ENCODE data around the gene RCL1. TPM values are rescaled to one million over a fixed set of nuclear protein-coding genes. Genes with fewer than 3 reads are reported as not detected.

The RCL1 gene
- total and polyA plus RNA-seq, 2 of the 13 experiments (the other 11 are each of a cell fraction or from before 2014, with no cell fraction given) = 22.3 to 31.6 TPM

- TF ChIP-seq ZKSCAN5 (CRISPR knock-in tag; IDR thresholded peaks at IDR 0.05) = no peak
- TF ChIP-seq SRF (IDR thresholded peaks at IDR 0.05; ENCODE audit: low read depth, low read length) = no peak
- no peak for TF ChIP-seq FOXA3 (CRISPR knock-in tag; IDR thresholded peaks at IDR 0.05)
- no peak for TF ChIP-seq JUND (CRISPR knock-in tag; IDR thresholded peaks at IDR 0.05)
- TF ChIP-seq DRAP1 (CRISPR knock-in tag; IDR thresholded peaks at IDR 0.05) = no peak
- no peak for TF ChIP-seq SOX6 (IDR thresholded peaks at IDR 0.05)
- peak; percentile 12; the same call in 1 of the 2 replicates for TF ChIP-seq SOX6 (CRISPR knock-in tag; IDR thresholded peaks at IDR 0.05)
- TF ChIP-seq HDAC1 (CRISPR knock-in tag; IDR thresholded peaks at IDR 0.05) = no peak
- no peak for TF ChIP-seq HNRNPL (IDR thresholded peaks at IDR 0.05; ENCODE audit: low read depth, low read length)
- no peak for TF ChIP-seq CREB3 (CRISPR knock-in tag; IDR thresholded peaks at IDR 0.05)
- TF ChIP-seq ZNF44 (CRISPR knock-in tag; IDR thresholded peaks at IDR 0.05) = no peak
- no peak for TF ChIP-seq ZNF563 (CRISPR knock-in tag; IDR thresholded peaks at IDR 0.05)
- peak; percentile 67; the same call in 1 of the 2 replicates for TF ChIP-seq ZNF644 (CRISPR knock-in tag; IDR thresholded peaks at IDR 0.05; ENCODE audit: low read depth)
- no peak for TF ChIP-seq ZSCAN22 (CRISPR knock-in tag; IDR thresholded peaks at IDR 0.05)
- TF ChIP-seq ZHX2 (IDR thresholded peaks at IDR 0.05; ENCODE audit: low read depth) = no peak
- no peak for TF ChIP-seq ZHX2 (CRISPR knock-in tag; IDR thresholded peaks at IDR 0.05; ENCODE audit: borderline replicate concordance)
- no peak for TF ChIP-seq ZNF792 (CRISPR knock-in tag; IDR thresholded peaks at IDR 0.05)
- TF ChIP-seq RXRA (CRISPR knock-in tag; IDR thresholded peaks at IDR 0.05) = no peak
- peak; percentile 63 for TF ChIP-seq NR2F6 (IDR thresholded peaks at IDR 0.05)
- TF ChIP-seq NR2F6 (CRISPR knock-in tag; IDR thresholded peaks at IDR 0.05) = peak; percentile 41; the same call in 1 of the 2 replicates
- no peak for TF ChIP-seq MLX (CRISPR knock-in tag; IDR thresholded peaks at IDR 0.05)
- no peak for TF ChIP-seq ZNF580 (CRISPR knock-in tag; IDR thresholded peaks at IDR 0.05; ENCODE audit: borderline replicate concordance, low read depth)
- no peak for TF ChIP-seq ELF3 (CRISPR knock-in tag; IDR thresholded peaks at IDR 0.05)
- TF ChIP-seq GZF1 (CRISPR knock-in tag; IDR thresholded peaks at IDR 0.05) = no peak
- TF ChIP-seq KDM5A (IDR thresholded peaks at IDR 0.05; ENCODE audit: borderline replicate concordance, low read length) = no peak
- TF ChIP-seq ZNF776 (CRISPR knock-in tag; IDR thresholded peaks at IDR 0.05) = no peak
- no peak for TF ChIP-seq CREBL2 (CRISPR knock-in tag; IDR thresholded peaks at IDR 0.05; ENCODE audit: borderline replicate concordance)
- TF ChIP-seq FOXM1 (CRISPR knock-in tag; IDR thresholded peaks at IDR 0.05) = no peak
Measured at GRCh38 chr9:4842213-4842612, 49.5 kb downstream of the RCL1 start (continued).

Measured in HepG2 (cell line).